Stimulated activated CD8-positive, alpha-beta memory T cell treated with anti-CD3 and anti-CD28 coated beads, Interleukin-2, amount 100 ng/mL, for 48 hours (primary cell): Measurements from ENCODE around the gene CPLX3.

Experiments
- DNase-seq, 2 donors: peaks; one replicate each; pipeline ENCODE4 v3.0.0-alpha.2; 2020; ENCODE audit warnings: low read depth in 2 of 2

The CPLX3 gene

DNA sequence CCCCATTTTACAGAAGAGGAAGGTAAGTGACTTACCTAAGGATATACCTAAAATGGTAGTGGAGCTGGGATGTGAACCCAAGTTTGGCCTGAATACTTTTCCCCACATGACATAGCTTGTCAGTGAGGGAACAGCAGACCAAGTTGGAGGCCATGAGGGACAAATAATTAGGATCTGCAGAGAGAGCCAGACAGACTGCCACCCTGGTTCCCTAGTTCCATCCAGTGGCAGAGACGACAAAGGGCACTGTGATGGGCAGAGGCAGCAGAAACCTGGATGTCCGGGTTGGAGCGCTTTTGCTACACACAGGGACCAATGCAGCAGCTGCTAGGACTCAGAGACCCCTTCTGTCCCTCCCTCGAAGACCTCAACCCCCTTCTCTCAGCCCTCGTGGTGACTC, 1.2 kb downstream of the CPLX3 start:
- no peak for DNase-seq

DNA sequence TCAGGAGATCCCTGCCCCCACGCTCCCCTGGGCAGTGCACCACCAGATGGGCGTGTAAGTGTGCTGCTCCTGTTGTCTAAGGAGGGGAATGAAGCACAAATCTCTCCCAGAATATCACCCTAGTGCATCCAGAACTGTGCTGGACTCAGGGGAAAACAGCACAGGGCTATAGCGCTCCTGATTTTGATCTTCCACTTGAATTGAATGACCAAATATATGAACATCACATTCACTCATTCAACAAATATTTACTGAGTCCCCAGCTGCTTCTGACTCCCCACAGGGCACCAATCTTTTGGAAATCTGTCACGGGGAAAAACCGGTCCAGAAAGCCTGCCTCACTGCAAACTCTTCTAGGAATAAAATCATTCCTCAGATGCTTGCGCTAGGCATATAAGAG, 2.4 kb downstream of the CPLX3 start:
- DNase-seq, result no peak

GRCh38 chr15:74829486-74829885, 3.1 kb downstream of the CPLX3 start:
- DNase-seq, result no peak

- DNase-seq, result no peak
Observed at GRCh38 chr15:74829991-74830390, 3.6 kb downstream of the CPLX3 start.

DNA sequence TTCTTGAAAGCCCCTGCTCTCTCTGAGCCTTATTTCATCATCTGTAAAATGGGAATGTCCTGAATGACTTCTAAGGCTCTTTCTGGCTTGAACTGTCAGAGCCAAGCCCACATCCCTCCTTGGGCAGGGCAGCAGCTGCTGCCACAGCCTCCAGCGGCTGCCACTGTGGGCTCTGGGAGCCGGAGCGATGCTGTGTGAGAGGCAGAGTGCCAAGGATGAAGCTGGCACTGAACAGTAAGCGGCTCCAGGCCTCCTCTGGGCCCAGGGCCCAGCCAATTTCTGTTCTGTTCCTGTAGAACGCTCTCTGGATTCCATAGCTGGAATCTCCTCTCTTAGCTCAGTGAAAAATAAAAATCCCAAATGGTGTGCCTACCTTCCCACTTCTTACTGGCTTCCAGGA, 4.4 kb downstream of the CPLX3 start:
- DNase-seq, result no peak

DNA sequence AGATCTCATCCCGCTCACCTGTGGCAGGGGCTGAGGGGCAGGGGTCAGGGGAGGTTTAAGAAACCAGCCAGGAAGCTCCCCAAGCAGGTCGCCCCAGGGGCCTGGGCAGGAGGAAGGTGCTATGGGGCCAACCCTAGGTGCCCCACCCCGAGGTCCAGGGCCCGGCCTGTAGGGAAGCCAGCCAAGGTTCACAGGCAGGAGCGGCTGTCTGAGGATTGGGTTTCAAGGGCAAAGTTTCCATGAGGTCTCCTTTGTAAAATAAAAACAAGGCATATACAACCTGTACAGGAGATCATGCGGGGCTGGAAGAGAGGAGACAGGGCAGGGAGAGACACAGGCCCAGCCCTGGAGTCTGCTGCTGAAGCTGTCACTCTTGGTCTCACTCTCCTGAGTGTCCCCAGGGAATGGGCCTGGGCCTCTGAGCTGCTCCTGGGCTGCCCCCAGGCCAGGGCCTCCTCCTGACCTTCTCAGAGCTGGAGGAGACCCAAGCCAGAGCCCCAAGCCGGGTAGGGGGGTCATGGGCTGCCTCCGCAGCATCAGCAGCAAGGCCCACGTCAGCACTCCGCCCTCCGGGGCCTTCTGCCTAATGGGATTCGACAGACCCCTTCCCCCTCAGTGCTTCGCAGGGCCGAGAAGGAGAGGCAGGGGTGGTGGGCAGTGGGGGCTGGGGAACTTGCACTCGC, 5.5 kb downstream of the CPLX3 start:
- no peak for DNase-seq

DNA sequence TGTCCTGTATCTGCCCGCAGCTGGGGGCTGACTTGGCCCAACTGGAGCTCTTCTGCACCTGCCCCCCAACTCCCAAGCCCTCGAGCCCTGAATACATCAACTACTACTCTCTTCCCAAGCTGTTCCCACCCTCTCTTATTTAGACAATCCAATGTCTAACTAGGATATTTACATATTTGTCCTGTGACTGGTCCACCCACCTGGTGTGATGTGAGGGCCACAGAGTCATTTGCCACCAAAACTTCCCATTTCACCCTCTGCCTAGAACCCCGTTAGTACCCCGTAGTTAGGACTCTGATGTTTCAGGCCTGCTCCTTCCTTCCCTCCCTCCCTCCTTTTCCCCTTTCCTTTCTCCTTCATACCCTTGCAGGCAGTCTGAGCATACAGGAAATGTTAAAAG, 6.4 kb downstream of the CPLX3 start:
- no peak for DNase-seq

GRCh38 chr15:74833376-74834107, 7.1 kb downstream of the CPLX3 start:
- no peak for DNase-seq

DNA sequence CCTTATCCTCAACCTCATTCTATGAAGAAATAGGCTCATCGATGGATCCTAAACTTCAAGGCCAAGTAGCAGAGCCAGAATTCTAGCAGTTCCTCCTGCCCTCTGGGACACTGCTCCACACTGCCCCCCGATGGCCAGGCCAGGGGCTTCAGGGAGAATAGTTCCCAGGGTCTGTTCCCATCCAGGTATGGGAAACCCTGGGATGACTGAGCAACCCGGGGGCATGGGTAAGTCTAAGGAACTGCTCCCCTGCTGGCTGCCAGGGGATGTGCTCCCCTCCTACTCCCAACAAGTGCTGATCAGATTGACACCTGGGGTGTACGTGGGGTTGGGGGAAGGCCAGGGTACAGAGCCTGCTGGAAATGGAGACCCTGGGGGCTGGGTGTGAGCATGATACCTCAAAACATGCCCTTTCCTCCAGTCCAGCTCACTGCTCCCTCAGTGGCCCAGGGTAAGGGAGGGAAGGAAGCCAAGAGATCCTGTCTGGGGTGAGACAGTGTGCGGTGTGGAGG, 8.9 kb downstream of the CPLX3 start:
- DNase-seq, result peak in 1 of 2 donors; percentile 47

DNA sequence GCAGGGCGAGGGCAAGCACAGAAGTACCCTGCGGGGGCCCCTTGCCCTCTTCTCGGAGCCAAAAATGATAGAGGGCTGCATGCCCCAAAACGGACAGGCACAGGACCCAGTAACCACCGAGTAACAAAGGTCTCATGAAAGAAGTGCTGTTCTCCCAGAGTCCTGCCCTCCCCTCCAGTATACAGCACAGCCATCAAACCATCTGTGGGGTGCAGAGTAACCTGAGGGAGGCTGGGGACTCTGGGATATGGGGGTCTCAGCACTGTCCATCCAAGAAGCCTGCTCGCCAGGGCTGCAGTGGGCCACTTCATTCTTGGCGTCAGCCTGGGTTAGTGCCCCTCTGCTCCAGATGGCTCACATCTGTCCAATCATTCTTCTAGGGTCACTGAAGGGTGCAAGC, 10.4 kb downstream of the CPLX3 start:
- DNase-seq, result no peak

DNA sequence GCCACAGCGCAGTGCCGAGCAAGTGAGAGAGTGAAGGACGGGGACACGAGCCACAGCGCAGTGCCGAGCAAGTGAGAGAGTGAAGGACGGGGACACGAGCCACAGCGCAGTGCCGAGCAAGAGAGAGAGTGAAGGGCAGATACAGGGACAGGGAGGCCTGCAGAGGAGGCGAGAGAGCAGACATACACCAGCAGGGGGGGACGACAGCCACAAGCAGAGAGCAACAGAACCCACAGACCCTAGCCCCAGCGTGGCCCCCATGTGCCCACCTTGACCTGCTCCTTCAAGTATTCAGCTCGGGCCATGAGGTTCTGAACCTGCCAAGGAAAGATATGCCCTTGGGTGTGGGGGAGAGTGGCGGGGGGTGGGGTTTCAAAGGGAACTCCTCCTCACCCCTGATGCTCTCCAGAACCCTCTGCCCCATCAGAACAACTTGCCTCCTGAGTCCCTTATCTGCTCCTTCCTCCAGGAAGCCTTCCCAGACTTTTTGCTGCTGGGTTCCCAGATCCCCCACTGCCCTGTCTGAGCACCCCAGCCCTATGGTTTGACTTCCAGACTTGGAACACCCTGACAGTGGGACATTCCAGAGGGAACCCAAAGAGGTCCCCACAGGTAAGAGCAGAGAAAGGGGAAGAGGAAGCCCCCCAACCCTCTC, 11.2 kb downstream of the CPLX3 start:
- DNase-seq, result no peak

DNA sequence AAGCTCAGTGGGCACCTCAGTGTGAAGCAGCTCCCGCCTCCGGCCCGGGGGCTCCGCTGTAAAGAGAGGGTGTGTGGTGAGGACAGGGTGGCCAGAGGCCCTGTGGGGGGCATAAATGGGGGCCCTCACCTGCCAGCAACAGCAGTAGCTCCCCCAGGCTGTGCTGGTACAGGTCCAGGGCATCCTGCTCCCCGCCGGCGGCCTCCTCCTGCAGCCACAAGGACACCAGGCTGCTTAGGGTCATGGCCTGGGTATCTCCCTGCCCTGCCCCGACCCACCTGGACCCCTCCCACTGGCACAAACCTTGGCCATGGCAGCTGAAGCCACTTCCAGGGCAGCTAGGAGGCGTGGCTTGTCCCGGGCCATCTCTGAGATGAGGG, 11.7 kb downstream of the CPLX3 start:
- no peak for DNase-seq

DNA sequence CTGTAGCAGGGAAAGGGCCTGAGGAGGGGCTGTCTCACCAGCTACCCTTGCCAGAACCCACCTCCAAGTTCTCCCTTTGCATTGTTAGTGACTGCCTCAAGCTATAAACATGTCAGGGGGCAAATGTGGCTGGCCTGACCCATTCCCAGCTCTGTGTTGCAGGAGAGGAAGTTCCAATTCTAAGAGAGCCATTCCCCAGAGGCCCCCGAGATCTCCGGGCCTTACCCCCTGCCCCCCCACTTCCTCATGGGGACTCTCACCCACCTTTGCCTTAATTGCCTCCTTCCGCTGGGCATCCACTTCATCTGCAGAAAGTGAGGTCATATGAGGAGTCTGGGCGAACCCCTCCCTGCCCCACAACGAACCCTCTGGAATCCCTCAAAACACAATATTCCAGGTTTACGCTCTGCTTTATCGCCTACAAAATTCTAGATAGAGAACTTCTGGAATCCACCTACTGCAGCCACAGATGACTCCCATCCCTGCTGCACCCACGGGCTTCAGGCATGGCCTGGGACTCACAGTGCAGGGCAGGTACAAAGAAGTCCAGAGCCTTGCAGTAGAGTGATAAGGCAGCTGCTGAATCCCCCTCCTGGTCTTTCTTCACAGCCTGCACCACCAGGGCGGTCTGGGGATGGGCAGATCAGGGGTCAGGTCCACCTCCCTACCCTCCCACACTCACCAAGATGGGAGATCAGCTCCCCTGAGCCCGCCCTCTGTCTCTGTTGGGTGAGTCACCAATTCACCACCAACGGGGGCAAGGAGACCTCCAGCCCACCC, 12.5 kb downstream of the CPLX3 start:
- no peak for DNase-seq

- DNase-seq, result no peak
Observed at GRCh38 chr15:74839526-74840395, 13.3 kb downstream of the CPLX3 start.

GRCh38 chr15:74840851-74841775, 14.7 kb downstream of the CPLX3 start:
- no peak for DNase-seq

GRCh38 chr15:74841891-74842373, 15.5 kb downstream of the CPLX3 start:
- DNase-seq, result no peak

DNA sequence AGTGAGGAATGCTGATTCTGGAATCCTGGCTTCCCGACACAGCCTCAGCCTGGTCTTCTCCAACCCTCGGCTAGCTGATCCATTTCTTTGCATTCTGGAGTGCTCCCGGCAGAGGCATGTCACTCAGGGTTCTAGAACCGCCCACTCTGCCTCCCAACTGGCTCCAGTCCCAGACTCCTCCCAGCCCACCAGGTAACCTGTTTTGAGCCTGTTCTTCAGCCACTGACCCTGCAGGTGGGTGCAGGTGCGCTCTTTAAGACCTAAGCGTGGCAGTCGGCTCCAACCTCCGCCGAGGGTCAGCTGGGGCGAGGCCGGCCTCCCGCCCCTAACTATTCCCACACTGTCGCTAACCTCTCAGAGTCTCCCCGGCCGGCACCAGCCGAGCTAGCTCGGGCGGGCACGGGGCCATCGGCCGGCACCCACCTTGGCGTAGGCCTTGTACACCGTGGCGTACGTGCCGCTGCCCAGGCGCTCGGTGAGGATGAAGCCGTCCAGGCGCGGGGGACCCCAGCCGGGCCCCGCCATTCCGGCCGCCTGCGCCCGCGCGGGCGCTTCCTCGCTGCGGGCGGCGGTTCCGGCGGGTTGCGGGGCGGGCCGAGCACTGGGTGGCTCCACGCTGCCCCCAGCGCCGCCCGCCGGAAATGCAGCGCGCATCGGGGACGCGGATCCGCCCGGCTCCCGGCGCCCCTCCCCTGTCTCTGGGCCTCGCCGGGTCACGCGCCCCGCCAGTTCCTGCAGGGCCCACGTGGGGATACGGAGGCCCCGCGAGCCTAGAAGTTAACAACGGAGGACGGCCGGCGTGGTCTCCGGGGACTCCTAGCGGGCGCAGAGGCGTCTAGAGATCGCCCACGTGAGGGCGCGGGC, 16.4 kb downstream of the CPLX3 start, which contains the start of gene ULK3:
ULK3 (minus strand) TSS at position 576 of the 864 bp plus-strand sequence; CDS start at position 525, 51 bp downstream.
- DNase-seq, result peak; percentile 87 to 93

- no peak for DNase-seq
Observed at GRCh38 chr15:74843445-74843828, 17.0 kb downstream of the CPLX3 start.

- DNase-seq, result no peak
Observed at GRCh38 chr15:74843891-74844299, 17.5 kb downstream of the CPLX3 start.
